Stomach (tissue), 9 donors: ENCODE data around the gene OSTN. TPM values are rescaled to one million over a fixed set of nuclear protein-coding genes. Genes with fewer than 3 reads are reported as not detected.

Source experiments
- DNase-seq, 2 donors: peaks; one replicate each; pipeline versions ENCODE4 v3.0.0 to v3.0.0-alpha.2; 2013 to 2019
- H3K27ac ChIP-seq, 5 donors: fragments of 200-600 bp in 4 of 5; sonication (generic) in 4 of 5; one replicate each; pipeline ENCODE4 v1.5.1; 2013 to 2019; ENCODE audit warnings: mild to moderate bottlenecking in 1 of 5, moderate library complexity in 1 of 5
- H3K27me3 ChIP-seq, 3 donors: fragments of 200-600 bp; sonication (generic); one replicate each; pipeline ENCODE4 v1.5.1; 2017 to 2019; ENCODE audit warnings: mixed run types in 1 of 3
- H3K36me3 ChIP-seq, 4 donors: fragments of 200-600 bp; sonication (generic); 1 replicate in 3 of 4; 2 replicates in 1 of 4; pipeline ENCODE4 v1.5.1; 2016 to 2019
- H3K4me1 ChIP-seq, 4 donors: fragments of 200-600 bp; sonication (generic); one replicate each; pipeline ENCODE4 v1.5.1; 2016 to 2019
- H3K4me3 ChIP-seq, 4 donors: fragments of 200-600 bp; sonication (generic) in 3 of 4; one replicate each; pipeline ENCODE4 v1.5.1; 2016 to 2019; ENCODE audit warnings: mild to moderate bottlenecking in 1 of 4
- H3K9me3 ChIP-seq, 4 donors: fragments of 200-600 bp; sonication (generic); one replicate each; pipeline ENCODE4 v1.5.1; 2016 to 2019
- EP300 ChIP-seq: sonication (generic); formaldehyde crosslinking; IDR thresholded peaks from one replicate; pipeline ENCODE4 v1.6.1; 2017; ENCODE audit warnings: antibody characterized with exemption
- POLR2A ChIP-seq, 4 donors: fragments of 450-650 bp; IDR thresholded peaks; one replicate each; pipeline ENCODE4 v1.6.1; 2016; ENCODE audit warnings: antibody characterized with exemption in 4 of 4, control low read depth in 2 of 4, mild to moderate bottlenecking in 1 of 4, moderate library complexity in 1 of 4
- POLR2AphosphoS5 ChIP-seq, 3 donors: sonication (generic); formaldehyde crosslinking; IDR thresholded peaks; one replicate each; pipeline ENCODE4 v1.6.1; 2016; ENCODE audit warnings: antibody characterized with exemption in 3 of 3
- WGBS, 5 donors: extraction: QIAGEN DNeasy Blood & Tissue Kit in 3 of 5; methylation state at CpG; one replicate each; pipeline versions ENCODE4 v1.1.5 to v1.1.7; 2013 to 2018; 5-methylcytosine and 5-hydroxymethylcytosine counted together
- intact Hi-C: fragments of 100-400 bp; cut with DNase I; formaldehyde crosslinking; loops from one replicate; pipeline ENCODE4 v1.15.1; 2023; ENCODE audit warnings: low total_unique reads
- polyA plus RNA-seq, 3 donors: library from polyadenylated mRNA; stranded (reverse); fragments of 200-250 nt; gene quantifications; one replicate each; pipeline ENCODE4 v1.2.3, GENCODE V29; 2013
- total RNA-seq, 5 donors: library from RNA; depleted of rRNA; stranded (reverse); fragments of >200 nt; gene quantifications; one replicate each; pipeline versions ENCODE4 v1.1.0 to v1.2.3, GENCODE V29; 2014 to 2016
- TF ChIP-seq, protein P1 (sequence below), 7 experiments: fragments of 450-650 bp in 4 of 7; fragments of 200-600 bp in 3 of 7; sonication (generic) in 3 of 7; IDR thresholded peaks; one replicate each; pipeline ENCODE4 v1.5.1; 2016 to 2019; ENCODE audit warnings: antibody characterized with exemption in 7 of 7, control low read depth in 2 of 7, mild to moderate bottlenecking in 1 of 7
- donor health status: healthy with polysubstance abuse.
- donor health status: Bipolar disorder and iron deficiency.
- donor health status: healthy.

Gene OSTN
- total and polyA plus RNA-seq, 8 donors = 0.03 to 0.18 TPM; not detected in 6

DNA sequence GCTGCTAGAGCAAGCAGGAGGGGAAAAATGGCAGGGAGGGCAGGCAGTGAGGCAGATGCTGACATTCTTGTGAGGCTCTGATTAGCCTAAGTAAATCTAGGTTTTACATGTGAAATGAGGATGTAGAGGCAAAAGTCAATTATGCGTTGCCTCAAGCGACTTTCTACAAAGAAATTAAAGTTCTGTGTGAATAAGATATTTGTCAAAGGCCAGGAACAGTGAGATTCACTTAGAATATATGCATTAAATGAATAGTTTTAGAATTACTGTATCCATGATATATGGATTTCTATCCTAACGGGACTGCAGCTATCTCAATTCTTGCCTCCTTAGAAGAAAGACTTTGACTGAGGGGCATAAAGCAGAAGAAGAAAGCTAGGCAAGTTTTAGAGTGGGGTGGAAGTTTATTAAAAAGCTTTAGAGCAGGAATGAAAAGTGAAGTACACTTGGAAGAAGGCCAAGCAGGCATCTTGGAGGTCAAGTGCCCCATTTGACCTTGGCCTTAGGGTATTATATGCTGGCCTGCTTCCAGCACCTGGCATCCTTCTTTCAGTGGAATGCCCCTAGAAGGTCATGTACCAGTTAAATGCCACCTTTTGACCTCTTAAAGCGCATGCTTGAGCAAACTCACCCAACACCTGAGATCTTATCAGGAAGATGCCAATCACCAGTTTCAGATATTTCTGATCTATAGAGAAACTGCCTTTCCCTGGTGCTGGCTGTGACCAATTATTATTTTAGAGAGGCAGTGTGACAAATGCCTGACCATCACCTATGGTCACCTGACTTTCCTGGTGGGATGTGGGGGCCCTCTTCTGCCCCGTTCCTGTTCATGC is 38.2 kb downstream of the OSTN start:
- no peak overlapping the region for H3K27ac ChIP-seq
- whole genome bisulfite sequencing, 5 donors = 69 to 82% (median 72%) methylated on average over 5 of the region's 5 CpGs
- no peak overlapping the region for H3K4me3 ChIP-seq
- no peaks in the 10 kb centered on the region for H3K36me3 ChIP-seq
- H3K9me3 ChIP-seq = no peaks in the 10 kb centered on the region
- H3K4me1 ChIP-seq = peaks cover 0 to 26% (median 17%) of the 10 kb centered on the region in 4 donors
- TF ChIP-seq, protein P1, sequence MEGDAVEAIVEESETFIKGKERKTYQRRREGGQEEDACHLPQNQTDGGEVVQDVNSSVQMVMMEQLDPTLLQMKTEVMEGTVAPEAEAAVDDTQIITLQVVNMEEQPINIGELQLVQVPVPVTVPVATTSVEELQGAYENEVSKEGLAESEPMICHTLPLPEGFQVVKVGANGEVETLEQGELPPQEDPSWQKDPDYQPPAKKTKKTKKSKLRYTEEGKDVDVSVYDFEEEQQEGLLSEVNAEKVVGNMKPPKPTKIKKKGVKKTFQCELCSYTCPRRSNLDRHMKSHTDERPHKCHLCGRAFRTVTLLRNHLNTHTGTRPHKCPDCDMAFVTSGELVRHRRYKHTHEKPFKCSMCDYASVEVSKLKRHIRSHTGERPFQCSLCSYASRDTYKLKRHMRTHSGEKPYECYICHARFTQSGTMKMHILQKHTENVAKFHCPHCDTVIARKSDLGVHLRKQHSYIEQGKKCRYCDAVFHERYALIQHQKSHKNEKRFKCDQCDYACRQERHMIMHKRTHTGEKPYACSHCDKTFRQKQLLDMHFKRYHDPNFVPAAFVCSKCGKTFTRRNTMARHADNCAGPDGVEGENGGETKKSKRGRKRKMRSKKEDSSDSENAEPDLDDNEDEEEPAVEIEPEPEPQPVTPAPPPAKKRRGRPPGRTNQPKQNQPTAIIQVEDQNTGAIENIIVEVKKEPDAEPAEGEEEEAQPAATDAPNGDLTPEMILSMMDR (IDR thresholded peaks at IDR 0.05) = no peak
- no peak for TF ChIP-seq POLR2A (IDR thresholded peaks at IDR 0.05)
- TF ChIP-seq EP300 = no peak
- TF ChIP-seq POLR2AphosphoS5 (IDR thresholded peaks at IDR 0.05) = no peak
- intact Hi-C loops = no loop called here
- DNase-seq = no peak
- no peaks in the 10 kb centered on the region for H3K27me3 ChIP-seq

DNA sequence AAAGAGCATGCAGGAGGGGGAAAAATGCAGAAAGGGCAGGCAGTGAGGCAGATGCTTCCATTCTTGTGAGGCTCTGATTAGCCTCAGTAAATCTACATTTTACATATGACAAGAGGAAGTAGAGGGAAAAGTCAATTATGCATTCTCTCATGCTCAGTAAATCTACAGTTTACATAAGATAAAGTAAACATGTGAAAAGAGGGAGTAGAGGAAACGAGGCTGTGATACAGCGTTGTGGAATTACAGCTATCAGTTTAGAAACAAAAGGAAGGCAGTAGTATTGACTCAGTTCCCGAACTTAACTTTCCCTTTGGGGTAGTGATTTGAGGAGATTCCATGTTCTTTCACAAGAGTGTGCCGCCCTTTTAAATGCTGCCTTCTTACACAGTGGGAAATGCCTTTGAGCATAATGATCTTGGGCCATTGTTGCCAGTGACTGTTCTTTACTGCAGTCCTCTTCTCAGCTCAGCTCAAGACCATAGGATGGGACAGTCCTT is 39.3 kb downstream of the OSTN start:
- WGBS, 5 donors = 24 to 42% (median 35%) methylated on average over 4 of the region's 4 CpGs
- Histone ChIP-seq H3K27ac (peak overlapping the region in 1 of 5 donors; percentile 14), H3K4me1 (peaks cover 0 to 26% (median 17%) of the 10 kb centered on the region in 4 donors), H3K36me3 (no peaks in the 10 kb centered on the region), H3K27me3 (no peaks in the 10 kb centered on the region), H3K4me3 (no peak overlapping the region), H3K9me3 (no peaks in the 10 kb centered on the region)
- TF ChIP-seq, protein P1 (IDR thresholded peaks at IDR 0.05) = no peak
- TF ChIP-seq POLR2AphosphoS5 (IDR thresholded peaks at IDR 0.05) (peak in 1 of 3 donors; percentile 51), EP300 (no peak), POLR2A (IDR thresholded peaks at IDR 0.05) (no peak)
- DNase-seq = peak in 1 of 2 donors; percentile 39
- intact Hi-C loops = no loop called here

DNA sequence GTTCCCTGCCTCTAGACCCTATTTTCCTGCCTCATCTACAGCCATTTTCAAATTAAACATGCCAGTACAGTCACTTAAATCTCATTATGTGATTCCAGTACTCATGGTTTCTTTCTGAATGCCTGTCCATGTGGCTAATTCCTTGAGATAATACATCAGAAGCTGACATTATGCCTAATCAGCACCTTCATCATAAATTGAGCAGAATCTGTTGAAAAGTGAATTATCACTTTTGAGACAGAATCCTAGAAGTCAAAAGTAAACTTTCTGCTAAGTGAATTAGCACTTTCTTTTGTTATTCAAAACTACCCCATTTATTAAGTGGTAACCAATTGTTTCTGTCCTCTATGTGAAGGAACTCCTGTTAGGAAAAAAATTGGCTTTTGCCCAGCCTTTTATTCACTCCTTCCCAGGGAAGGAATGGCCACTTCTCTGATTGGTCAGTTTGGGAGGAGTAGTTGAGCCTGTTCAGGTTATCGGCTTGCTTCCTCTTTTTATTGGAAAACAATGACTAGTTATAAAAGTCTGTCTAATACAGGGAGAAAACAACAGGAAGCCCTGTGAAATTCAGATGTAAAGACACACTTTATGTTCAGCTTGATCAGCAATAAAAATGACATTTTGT is 40.5 kb downstream of the OSTN start:
- DNase-seq = no peak
- intact Hi-C loops = no loop called here
- no peaks in the 10 kb centered on the region for H3K27me3 ChIP-seq
- no peak overlapping the region for H3K27ac ChIP-seq
- 14 to 36% (median 21%) methylated on average over 1 of the region's 1 CpG for WGBS, 5 donors
- H3K36me3 ChIP-seq = no peaks in the 10 kb centered on the region
- peaks cover 0 to 26% (median 17%) of the 10 kb centered on the region in 4 donors for H3K4me1 ChIP-seq
- H3K4me3 ChIP-seq = no peak overlapping the region
- TF ChIP-seq POLR2A (IDR thresholded peaks at IDR 0.05) (no peak), POLR2AphosphoS5 (IDR thresholded peaks at IDR 0.05) (no peak), EP300 (no peak)
- no peaks in the 10 kb centered on the region for H3K9me3 ChIP-seq

DNA sequence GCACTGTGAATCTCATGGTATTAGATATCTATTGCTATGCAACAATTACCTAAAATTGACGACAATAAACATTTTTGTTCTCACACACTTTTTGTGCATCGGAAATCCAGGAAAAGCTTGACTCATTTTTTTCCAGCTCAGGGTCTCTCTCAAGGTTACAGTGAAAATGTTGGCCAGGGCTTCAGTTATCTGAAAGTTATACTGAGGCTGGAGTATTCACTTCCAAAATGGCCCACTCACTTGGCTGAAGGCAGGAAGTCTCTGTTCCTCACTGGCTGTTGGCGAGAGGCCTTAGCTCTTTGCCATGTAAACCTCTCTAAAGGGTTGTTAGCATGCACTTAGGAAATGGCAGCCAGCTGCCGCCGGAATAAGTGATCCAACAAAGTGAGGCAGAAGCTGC is 41.4 kb downstream of the OSTN start:
- Histone ChIP-seq H3K4me3 (no peak overlapping the region), H3K27me3 (no peaks in the 10 kb centered on the region), H3K36me3 (no peaks in the 10 kb centered on the region), H3K9me3 (no peaks in the 10 kb centered on the region), H3K4me1 (peaks cover 0 to 26% (median 17%) of the 10 kb centered on the region in 4 donors), H3K27ac (no peak overlapping the region)
- TF ChIP-seq POLR2AphosphoS5 (IDR thresholded peaks at IDR 0.05) (no peak), POLR2A (IDR thresholded peaks at IDR 0.05) (no peak), EP300 (no peak)
- TF ChIP-seq, protein P1 (IDR thresholded peaks at IDR 0.05) = no peak
- intact Hi-C loops = no loop called here
- DNase-seq = no peak
- WGBS, 5 donors = 86 to 95% (median 91%) methylated on average over 5 of the region's 5 CpGs
